GM10847 (cell line): ENCODE measurements around the gene EIF3C.
"Not testable (repeated sequence)": the region's sequence is repeated elsewhere in the genome, so short reads cannot be mapped to it uniquely, and the experiment has no call there.

ENCODE experiments used
- POLR2A ChIP-seq: IDR thresholded peaks from 2 replicates; pipeline ENCODE4 v1.6.1; 2011; ENCODE audit not compliant: insufficient read length; ENCODE audit errors: extremely low read depth

EIF3C gene

GRCh38 chr16:28711220-28712083, at the start of gene EIF3C:
EIF3C (plus strand) TSS chr16:28711464; CDS start chr16:28711687, 223 bp downstream.
- not testable (repeated sequence) for TF ChIP-seq POLR2A

- not testable (repeated sequence) for TF ChIP-seq POLR2A
Measured at GRCh38 chr16:28751487-28751886, 40.2 kb downstream of the EIF3C start, which contains the start of gene NPIPB9. NPIPB9 (plus strand) TSS chr16:28751787.
